ENCODE results near the gene GNRHR.
A peak's percentile ranks its signal among the peaks of the same experiment; 100 is the strongest.
"Not testable (repeated sequence)": the region's sequence is repeated elsewhere in the genome, so short reads cannot be mapped to it uniquely, and the experiment has no call there.

Gene GNRHR

DNA sequence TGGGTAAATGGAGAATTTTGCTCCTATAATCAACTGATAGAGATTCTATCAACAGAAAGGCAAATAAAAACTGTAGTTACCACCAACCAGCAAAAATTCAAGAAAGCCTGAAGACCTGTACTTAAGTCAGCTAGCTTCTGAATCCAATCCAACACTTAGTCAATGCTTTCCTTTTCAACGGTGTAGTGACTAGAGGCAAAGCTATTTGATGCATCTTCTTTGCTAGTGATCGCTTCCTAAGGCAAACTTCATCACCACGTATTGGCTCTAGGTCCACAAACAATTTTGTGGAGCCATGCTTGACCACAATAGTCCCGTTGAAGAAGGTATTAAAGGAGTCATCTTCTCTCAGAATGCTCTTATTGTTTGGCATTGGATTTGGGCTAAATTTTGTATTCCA lies 28.2 kb downstream of the GNRHR start:
- DNase-seq: no peak

DNA sequence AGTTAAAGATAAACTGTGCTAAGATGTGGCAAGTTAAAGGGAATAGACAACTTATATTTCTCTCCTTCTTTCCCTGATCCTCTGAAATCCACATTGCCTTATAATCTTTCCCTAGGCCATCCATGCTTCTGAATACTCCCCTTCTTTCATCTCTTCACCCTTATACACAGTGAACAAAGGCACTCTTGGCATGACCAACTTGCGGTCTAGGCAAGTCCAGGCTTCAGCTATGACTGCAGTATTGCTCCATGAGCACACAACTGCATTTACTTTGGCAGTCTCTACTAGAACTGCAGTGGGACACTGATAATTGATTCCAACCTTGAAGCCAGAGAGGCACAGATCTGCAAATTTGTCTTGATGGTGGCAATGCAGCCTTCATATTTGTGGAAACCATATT lies 29.1 kb downstream of the GNRHR start:
- DNase-seq: no peak

DNA sequence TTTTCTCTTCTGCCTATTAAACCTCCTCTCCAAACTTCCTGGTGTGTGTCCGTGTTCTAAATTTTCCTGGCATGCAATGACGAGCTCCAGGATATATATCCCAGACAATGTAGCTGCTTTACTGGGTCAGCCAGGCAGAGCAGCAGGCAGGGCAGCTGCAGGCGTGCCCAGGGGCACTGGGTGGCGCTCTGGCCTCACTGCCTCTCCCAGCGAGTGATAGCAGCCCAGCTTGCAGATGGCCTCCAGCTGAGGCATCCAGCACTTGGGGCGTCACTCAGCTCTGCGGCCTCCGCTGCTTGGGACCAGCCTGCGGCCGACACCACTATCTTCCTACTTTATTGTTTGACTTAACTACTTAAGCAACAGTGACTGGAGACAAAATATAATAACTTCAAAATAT lies 30.2 kb downstream of the GNRHR start:
- DNase-seq: no peak

DNA sequence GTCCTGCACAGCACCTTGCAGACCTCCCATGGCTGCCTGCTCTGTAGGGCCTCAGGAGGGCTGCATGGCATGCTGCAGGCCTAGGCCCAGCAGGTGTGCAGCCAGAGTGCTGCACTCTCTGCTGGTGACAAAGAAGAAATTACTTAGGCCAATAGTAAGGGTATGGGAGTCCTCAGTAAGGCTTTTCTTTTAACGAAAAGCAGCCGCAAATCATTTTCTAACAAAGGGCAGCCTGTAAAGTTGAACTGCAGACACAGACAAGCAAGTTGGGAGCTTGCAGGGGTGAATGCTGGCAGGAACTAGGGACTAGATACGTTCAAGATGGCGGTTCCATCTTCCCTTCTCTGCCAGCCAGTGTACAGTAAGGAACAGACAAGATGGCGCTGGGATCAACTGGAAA lies 30.8 kb downstream of the GNRHR start:
- DNase-seq: no peak

DNA sequence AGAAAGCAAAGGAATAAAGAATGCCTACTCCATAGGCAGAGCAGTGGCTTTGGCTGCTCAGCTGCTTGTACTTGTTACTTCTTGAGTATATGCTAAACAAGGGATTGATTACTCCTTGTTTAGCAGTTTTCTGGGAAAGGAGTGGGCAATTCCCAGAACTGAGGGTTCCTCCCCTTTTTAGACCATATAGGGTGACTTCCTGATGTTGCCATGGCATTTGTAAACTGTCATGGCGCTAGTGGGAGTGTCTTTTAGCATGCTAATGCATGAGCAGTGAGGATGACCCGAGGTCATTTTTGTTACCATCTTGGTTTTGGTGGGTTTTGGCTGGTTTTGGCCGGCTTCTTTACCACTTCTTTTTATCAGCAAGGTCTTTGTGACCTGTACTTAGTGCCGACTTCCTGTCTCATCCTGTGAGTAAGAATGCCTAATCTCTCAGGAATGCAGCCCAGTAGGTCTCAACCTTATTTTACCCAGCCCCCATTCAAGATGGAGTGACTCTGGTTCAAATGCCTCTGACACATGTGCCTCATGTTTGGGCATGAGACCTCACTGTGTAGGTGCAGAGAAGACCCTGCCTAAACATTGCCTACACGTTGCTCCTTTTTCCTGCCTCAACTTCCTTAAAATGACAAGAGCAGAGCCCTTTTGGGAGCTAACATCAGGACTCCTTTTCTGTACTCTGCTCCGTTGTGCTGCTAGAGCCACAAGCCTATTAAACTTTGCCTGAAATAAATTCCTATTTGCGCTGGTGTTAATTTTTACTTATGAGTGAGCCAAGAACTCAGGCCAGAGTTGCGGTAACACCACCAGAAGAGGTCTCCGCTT lies 32.2 kb downstream of the GNRHR start:
- DNase-seq: peak; percentile 17

GRCh38 chr4:67721315-67721769 lies 32.8 kb downstream of the GNRHR start:
- DNase-seq: no peak

DNA sequence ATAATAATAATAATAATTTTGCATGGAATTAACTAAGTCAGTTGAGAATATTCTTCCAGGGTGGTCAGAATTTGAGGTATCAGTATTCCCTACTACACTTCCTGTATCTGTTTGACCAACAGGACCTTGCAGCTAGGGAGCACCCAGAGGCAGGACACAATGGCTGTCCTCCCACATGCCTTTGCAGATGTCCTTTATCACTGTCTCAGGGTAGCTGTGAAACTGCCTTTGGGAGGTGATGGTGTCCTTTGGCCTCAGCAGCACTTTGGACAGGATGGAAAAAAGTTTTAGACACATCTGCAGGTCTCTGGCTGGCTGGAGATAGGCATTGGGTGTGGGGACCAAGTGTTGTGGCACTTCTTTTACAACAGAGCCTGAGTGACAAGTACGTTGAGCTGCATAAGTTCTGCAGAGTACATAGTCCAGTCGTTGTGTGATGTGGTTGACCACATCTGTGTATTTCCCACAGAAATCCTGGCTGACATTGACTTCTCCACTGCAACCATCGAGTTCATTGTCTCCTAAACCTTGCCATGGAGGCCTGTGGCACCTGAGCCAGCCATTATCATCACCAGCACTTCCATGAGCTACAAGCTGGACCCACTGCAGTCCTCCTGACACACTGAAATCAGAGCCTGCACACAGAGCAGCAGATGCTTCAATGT lies 34.1 kb downstream of the GNRHR start:
- no peak for DNase-seq

- no peak for DNase-seq
Observed at GRCh38 chr4:67718848-67719247, 35.3 kb downstream of the GNRHR start.

DNA sequence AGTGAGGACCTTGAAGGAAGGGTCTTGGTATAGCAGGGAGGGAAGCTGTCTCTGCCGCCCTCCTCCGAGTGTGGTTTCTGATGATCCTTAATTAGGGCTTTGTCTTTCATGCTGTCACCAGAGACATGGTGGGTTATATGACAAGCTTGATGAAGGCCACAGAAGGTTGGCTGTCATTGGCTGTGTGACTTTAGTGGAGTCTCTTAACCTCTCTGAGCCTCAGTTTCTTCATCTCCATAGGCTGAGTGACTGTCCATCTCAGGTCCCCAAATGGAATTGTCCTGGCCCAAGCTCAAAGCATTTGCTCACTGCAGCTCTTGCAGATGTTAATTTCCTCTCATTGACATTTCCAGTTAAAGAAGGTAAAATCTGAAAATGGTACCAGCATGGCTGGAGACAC lies 36.6 kb downstream of the GNRHR start:
- DNase-seq: no peak

- DNase-seq: no peak
Observed at GRCh38 chr4:67714955-67715354, 39.2 kb downstream of the GNRHR start.

DNA sequence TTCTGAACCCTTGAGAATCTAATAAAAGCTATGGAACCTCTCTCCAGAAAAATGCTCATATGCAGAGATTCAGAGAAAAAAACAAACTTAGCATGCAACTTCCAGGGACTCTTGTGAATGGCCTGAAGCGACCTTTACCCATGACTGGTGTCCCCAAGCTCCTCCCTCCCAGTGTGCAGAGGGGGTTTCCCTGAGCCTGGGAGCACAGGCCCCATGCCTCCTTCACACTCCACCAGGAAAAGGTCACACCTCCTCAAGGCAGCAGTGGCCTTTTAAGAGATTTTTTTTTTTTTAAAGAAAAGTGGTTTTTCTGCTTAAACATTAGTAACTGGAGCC lies 40.0 kb downstream of the GNRHR start:
- no peak for DNase-seq

DNA sequence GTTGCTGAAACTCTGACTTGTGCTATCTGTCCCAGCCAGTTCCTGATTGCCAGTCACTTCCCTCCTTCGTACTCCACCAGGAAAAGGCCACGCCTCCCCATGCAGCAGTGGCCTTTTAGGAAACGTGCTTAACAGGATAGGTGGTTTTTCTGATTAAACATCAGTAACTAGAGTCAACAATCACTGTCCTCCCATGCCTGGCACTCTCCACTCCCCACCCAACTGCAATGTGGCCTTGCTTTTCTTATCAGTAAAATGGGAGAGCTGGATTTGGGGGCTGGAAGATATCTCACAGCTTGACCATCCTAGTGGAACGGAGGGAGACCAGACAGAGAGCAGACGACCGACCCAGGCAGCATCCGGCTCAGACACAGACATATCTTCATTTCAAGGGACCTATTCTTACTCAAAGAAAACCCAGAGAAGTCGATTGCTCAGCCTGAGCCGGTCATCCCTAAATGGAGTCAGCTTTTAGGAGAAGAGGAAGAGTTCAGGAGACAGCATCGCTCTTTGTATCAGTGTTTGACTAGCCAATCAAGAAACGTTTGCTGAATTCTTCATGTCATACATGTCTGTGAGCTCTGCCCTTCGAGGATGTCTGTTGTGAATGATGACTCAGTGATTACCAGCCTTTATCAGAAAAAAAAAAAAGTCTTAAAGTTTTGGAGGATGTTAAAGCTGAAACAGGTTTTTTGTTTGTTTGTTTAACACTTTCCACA lies 40.5 kb downstream of the GNRHR start:
- DNase-seq: no peak

GRCh38 chr4:67712650-67713528 lies 41.3 kb downstream of the GNRHR start:
- DNase-seq: no peak

DNA sequence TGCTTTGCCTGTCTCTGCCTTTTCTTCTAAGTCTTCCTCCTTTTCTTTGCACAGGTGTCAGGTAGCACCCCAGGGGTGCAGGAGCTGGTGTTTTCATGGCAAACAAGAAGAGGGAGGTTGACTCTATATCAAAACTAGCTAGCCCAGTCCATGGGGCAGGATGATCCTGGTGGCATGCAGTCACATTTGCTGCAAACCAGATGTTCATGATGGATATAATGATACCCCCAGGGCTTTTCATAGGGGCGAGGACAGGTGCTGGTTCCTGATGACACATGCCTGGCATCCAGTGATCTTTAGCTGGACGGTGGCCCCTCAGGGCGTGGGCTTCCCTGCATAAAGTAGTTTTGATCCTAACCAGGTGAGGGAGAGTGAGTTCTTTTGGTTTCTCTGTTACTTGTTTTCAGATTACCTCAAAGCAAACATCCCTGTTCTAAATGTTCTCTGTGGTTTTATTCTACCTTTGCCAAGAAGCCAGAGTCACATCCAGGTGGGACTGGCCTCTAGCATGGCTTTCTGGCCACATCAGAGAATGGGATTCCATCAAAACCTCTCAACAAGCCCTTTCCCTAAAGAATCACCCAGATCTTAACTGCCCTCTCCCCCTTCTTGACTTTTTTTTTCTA lies 42.1 kb downstream of the GNRHR start:
- no peak for DNase-seq

DNA sequence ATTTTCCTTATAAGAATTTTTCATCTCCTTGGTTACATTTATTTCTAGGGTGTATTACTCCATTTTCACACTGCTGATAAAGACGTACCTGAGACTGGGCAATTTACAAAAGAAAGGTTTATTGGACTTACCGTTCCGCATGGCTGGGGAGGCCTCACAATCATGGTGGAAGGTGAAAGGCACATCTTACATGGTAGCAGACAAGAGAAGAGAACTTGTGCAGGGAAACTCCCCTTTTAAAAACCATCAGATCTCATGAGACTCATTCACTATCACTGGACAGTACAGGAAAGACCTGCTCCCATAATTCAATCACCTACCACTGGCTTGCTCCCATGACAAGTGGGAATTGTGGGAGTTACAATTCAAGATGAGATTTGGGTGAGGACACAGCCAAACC lies 47.5 kb downstream of the GNRHR start:
- DNase-seq: not testable (repeated sequence)

GRCh38 chr4:67704843-67705242 lies 49.3 kb downstream of the GNRHR start:
- no peak for DNase-seq

GRCh38 chr4:67702166-67702565 lies 52.0 kb downstream of the GNRHR start:
- no peak for DNase-seq

GRCh38 chr4:67701517-67701850 lies 52.7 kb downstream of the GNRHR start:
- DNase-seq: no peak

GRCh38 chr4:67700738-67701516 lies 53.3 kb downstream of the GNRHR start, which contains the start of gene UBA6:
UBA6 (minus strand) TSS chr4:67701155; CDS start chr4:67701119, 36 bp downstream.
- DNase-seq: peak; percentile 96

DNA sequence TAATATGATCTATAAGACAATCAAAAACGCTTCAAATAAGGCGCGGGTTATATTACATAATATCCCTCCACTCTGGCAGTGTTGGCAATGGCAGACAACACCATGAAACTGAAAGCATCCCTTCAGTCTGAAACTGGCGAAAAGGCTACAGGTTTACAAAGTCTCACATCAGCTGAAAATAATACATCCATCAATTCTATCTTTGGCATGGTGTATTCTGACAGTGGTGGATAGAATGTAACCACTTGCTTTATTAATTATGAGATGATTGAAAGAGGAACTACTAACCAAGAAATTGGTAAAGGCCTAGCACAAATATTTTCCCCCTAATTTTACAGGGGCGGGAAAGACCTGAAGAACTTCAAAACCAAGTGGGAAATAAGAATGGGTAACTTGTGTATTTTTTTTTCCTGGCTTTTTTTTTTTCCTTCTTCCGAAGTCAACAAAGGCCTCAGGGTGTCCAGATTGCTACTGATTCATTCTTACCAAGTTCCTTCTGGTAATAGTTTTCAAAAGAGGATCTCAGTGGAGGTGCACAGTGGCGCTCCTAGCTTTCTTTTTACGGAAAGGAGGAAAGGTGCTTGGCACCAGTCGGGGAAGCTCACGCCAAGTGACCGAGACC lies 54.0 kb downstream of the GNRHR start:
- peak; percentile 40 for DNase-seq

DNA sequence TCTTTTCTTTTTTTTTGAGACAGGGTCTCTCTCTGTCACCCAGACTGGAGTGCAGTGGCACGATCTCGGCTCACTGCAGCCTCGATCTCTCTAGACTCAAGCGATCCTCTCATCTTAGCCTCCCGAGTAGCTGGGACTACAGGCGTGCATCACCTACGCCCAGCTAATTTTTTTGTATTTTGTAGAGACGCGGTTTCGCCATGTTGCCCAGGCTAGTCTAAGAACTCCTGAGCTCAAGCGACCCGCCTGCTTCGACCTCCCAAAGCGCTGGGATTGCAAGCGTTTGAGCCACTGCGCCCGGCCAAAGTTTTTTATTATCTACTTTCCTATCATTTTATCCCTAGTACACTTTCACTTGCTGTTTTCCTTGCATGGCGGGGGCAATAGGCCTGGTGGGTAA lies 54.6 kb downstream of the GNRHR start:
- DNase-seq: no peak
